Medulla oblongata (tissue), 1 donor: Measurements from ENCODE around the gene EPC1.
"Not testable (repeated sequence)": the region's sequence is repeated elsewhere in the genome, so short reads cannot be mapped to it uniquely, and the experiment has no call there.

ENCODE experiments used
- DNase-seq: peaks from one replicate; pipeline ENCODE4 v3.0.0-alpha.2; 2015; ENCODE audit errors: extremely low spot score

Gene EPC1

GRCh38 chr10:32372000-32372875 lies 25.3 kb upstream of the EPC1 start:
- DNase-seq: no peak

GRCh38 chr10:32371101-32371500 lies 24.1 kb upstream of the EPC1 start:
- no peak for DNase-seq

- peak; percentile 93 for DNase-seq
Measured at GRCh38 chr10:32367793-32368453, 21.0 kb upstream of the EPC1 start.

GRCh38 chr10:32366588-32366987 lies 19.6 kb upstream of the EPC1 start:
- DNase-seq: no peak

- DNase-seq: no peak
Measured at GRCh38 chr10:32366111-32366510, 19.2 kb upstream of the EPC1 start.

- not testable (repeated sequence) for DNase-seq
Measured at GRCh38 chr10:32365404-32365803, 18.4 kb upstream of the EPC1 start.

- no peak for DNase-seq
Measured at GRCh38 chr10:32362571-32362970, 15.6 kb upstream of the EPC1 start.

- DNase-seq: no peak
Measured at GRCh38 chr10:32360884-32361283, 13.9 kb upstream of the EPC1 start.

GRCh38 chr10:32360241-32360640 lies 13.3 kb upstream of the EPC1 start:
- DNase-seq: no peak

GRCh38 chr10:32357056-32357735 lies 10.2 kb upstream of the EPC1 start:
- DNase-seq: no peak

- not testable (repeated sequence) for DNase-seq
Measured at GRCh38 chr10:32354690-32355089, 7.7 kb upstream of the EPC1 start.

- DNase-seq: no peak
Measured at GRCh38 chr10:32350811-32351350, 3.9 kb upstream of the EPC1 start.

GRCh38 chr10:32349968-32350738 lies 3.2 kb upstream of the EPC1 start:
- no peak for DNase-seq

GRCh38 chr10:32349199-32349585 lies 2.2 kb upstream of the EPC1 start:
- DNase-seq: no peak

GRCh38 chr10:32348297-32349198 lies 1.6 kb upstream of the EPC1 start:
- DNase-seq: no peak

- peak; percentile 40 for DNase-seq
Measured at GRCh38 chr10:32347363-32348022, 535 bp upstream of the EPC1 start.

GRCh38 chr10:32346134-32346550 lies 816 bp downstream of the EPC1 start:
- DNase-seq: peak; percentile 97

GRCh38 chr10:32341596-32341995 lies 5.4 kb downstream of the EPC1 start:
- no peak for DNase-seq

GRCh38 chr10:32340596-32341180 lies 6.3 kb downstream of the EPC1 start:
- DNase-seq: no peak

GRCh38 chr10:32338262-32338661 lies 8.7 kb downstream of the EPC1 start:
- DNase-seq: no peak
